ENCODE data around the gene KDM5B.

GRCh38 chr1:202821467-202821866 lies 13.2 kb upstream of the KDM5B start:
- TF ChIP-seq, protein P1, sequence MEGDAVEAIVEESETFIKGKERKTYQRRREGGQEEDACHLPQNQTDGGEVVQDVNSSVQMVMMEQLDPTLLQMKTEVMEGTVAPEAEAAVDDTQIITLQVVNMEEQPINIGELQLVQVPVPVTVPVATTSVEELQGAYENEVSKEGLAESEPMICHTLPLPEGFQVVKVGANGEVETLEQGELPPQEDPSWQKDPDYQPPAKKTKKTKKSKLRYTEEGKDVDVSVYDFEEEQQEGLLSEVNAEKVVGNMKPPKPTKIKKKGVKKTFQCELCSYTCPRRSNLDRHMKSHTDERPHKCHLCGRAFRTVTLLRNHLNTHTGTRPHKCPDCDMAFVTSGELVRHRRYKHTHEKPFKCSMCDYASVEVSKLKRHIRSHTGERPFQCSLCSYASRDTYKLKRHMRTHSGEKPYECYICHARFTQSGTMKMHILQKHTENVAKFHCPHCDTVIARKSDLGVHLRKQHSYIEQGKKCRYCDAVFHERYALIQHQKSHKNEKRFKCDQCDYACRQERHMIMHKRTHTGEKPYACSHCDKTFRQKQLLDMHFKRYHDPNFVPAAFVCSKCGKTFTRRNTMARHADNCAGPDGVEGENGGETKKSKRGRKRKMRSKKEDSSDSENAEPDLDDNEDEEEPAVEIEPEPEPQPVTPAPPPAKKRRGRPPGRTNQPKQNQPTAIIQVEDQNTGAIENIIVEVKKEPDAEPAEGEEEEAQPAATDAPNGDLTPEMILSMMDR (IDR thresholded peaks at IDR 0.05): no peak
- TF ChIP-seq POLR2A (IDR thresholded peaks at IDR 0.05): no peak
